Activated CD8-positive, alpha-beta T cell treated with anti-CD3 and anti-CD28 coated beads, Interleukin-2, amount 10 ng/mL, durations not matched to agents 7 days and 5 days (primary cell): ENCODE measurements around the gene DLX4. TPM values are rescaled to one million over a fixed set of nuclear protein-coding genes. Genes with fewer than 3 reads are reported as not detected.

Source experiments
- ATAC-seq: fragments of 150-1000 bp; cut with Tn5 transposase; one replicate; pipeline ENCODE4 v1.10.0; 2021; ENCODE audit warnings: moderate library complexity
- CTCF ChIA-PET: fragments of 350-600 bp; sonication (Branson Sonifier 250); formaldehyde crosslinking; loops from one replicate; lab custom pipeline; 2021; ENCODE audit warnings: antibody characterized with exemption; lab: Charles Lee
- POLR2A ChIA-PET: fragments of 350-600 bp; sonication (Branson Sonifier 250); formaldehyde crosslinking; loops from one replicate; lab custom pipeline; 2021; ENCODE audit warnings: antibody characterized with exemption; lab: Charles Lee
- DNase-seq: peaks from one replicate; pipeline ENCODE4 v3.0.0-alpha.2; 2020
- H3K27ac Mint-ChIP-seq: one replicate; pipeline ENCODE4 v1.8.0; 2021; ENCODE audit warnings: mild to moderate bottlenecking, mixed read lengths
- H3K27me3 Mint-ChIP-seq: one replicate; pipeline ENCODE4 v1.8.0; 2021; ENCODE audit warnings: low read depth, mixed read lengths
- H3K36me3 Mint-ChIP-seq: one replicate; pipeline ENCODE4 v1.8.0; 2021; ENCODE audit warnings: low read depth, mixed read lengths
- H3K4me1 Mint-ChIP-seq: one replicate; pipeline ENCODE4 v1.8.0; 2021; ENCODE audit warnings: low read depth, mixed read lengths
- H3K4me3 Mint-ChIP-seq: one replicate; pipeline ENCODE4 v1.8.0; 2021; ENCODE audit warnings: mild to moderate bottlenecking, mixed read lengths
- H3K9me3 Mint-ChIP-seq: one replicate; pipeline ENCODE4 v1.8.0; 2022; ENCODE audit warnings: mixed read lengths; ENCODE audit not compliant: insufficient read depth
- total RNA-seq, 2 experiments: library from RNA; stranded (reverse); gene quantifications; one replicate each; pipeline ENCODE4 v1.2.3, GENCODE V29; 2021

Gene DLX4
- total RNA-seq, 2 experiments from 2014 or later: not detected

DNA sequence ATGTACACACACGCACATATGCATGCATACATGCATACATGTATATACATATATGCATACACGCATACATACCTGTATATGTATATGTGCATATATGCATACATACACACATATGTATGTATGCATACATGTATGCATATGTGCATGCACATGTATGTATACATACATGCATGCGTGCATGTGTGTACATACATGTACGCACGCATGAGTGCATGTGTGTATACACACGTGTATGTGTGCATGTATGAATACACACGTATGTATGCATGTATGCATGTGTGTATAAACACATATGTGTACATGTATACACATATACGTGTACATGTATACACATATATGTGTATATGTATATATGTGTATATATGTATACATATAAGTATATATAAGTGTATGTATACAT, 54.5 kb downstream of the DLX4 start:
- DNase-seq: no peak
- H3K27me3 Mint-ChIP-seq: peaks cover 20% of the 10 kb centered on the region
- POLR2A ChIA-PET: no interaction called here

More for the DNA sequence above, 54.5 kb downstream of the DLX4 start:
- Mint-ChIP-seq H3K4me3 (no peak overlapping the region), H3K9me3 (no peaks in the 10 kb centered on the region), H3K27ac (no peak overlapping the region), H3K36me3 (no peaks in the 10 kb centered on the region), H3K4me1 (peaks cover 15% of the 10 kb centered on the region)
- no peak for ATAC-seq
- CTCF ChIA-PET: no interaction called here

Other genes starting within 250 kb of the DLX4 start
- 10 to 100 TPM; 20.8 to 23.5 TPM for gene FAM117A, start 205.1 kb upstream of the DLX4 start, total RNA-seq
- 10 to 100 TPM; 75.8 to 76.0 TPM for gene KAT7, start 180.5 kb upstream of the DLX4 start, total RNA-seq
- not detected for gene TAC4, start 121.1 kb upstream of the DLX4 start, total RNA-seq
- gene DLX3, start 26.0 kb downstream of the DLX4 start, total RNA-seq: not detected
- 1 to 10 TPM; 7.9 to 8.7 TPM for gene ITGA3, start 86.9 kb downstream of the DLX4 start, total RNA-seq
- gene PDK2, start 126.2 kb downstream of the DLX4 start, total RNA-seq: 10 to 100 TPM; 18.1 to 21.2 TPM
- under 1 TPM; 0.50 to 0.55 TPM for gene SAMD14, start 161.0 kb downstream of the DLX4 start, total RNA-seq
- gene PPP1R9B, start 181.5 kb downstream of the DLX4 start, total RNA-seq: 100 to 1,000 TPM; 113 to 115 TPM
- not detected for gene SGCA, start 196.8 kb downstream of the DLX4 start, total RNA-seq
- gene COL1A1, start 232.4 kb downstream of the DLX4 start, total RNA-seq: under 1 TPM; 0.18 to 0.26 TPM